Natural killer cell (primary cell): ENCODE measurements around the gene P3H1. TPM values are rescaled to one million over a fixed set of nuclear protein-coding genes. Genes with fewer than 3 reads are reported as not detected.

ENCODE experiments used
- ATAC-seq, 3 donors: fragments of 150-1000 bp in 2 of 3; fragments of 200-7000 bp in 1 of 3; cut with Tn5 transposase; 1 replicate in 1 of 3; 2 replicates in 2 of 3; pipeline ENCODE4 v1.10.0; 2021; ENCODE audit warnings: mild to moderate bottlenecking in 2 of 3, moderate library complexity in 2 of 3
- DNase-seq, 2 donors: peaks; one replicate each; pipeline versions ENCODE4 v3.0.0 to v3.0.0-alpha.2; 2013 to 2021; ENCODE audit warnings: mixed read lengths in 1 of 2
- H3K27ac ChIP-seq: one replicate; pipeline ENCODE4 v1.5.1; 2013; ENCODE audit warnings: mild to moderate bottlenecking, low read length
- H3K27me3 ChIP-seq: one replicate; pipeline ENCODE4 v1.6.1; 2013; ENCODE audit warnings: low read length; ENCODE audit not compliant: control insufficient read depth, insufficient read depth
- H3K36me3 ChIP-seq: one replicate; pipeline ENCODE4 v1.6.1; 2013; ENCODE audit warnings: low read length; ENCODE audit not compliant: control insufficient read depth, insufficient read depth
- H3K4me1 ChIP-seq: one replicate; pipeline ENCODE4 v1.6.1; 2013; ENCODE audit warnings: low read length; ENCODE audit not compliant: control insufficient read depth, insufficient read depth
- H3K4me3 ChIP-seq: one replicate; pipeline ENCODE4 v1.5.1; 2013; ENCODE audit warnings: low read length
- H3K9me3 ChIP-seq: one replicate; pipeline ENCODE4 v1.6.1; 2013; ENCODE audit warnings: low read length; ENCODE audit not compliant: control insufficient read depth, insufficient read depth
- H3K27ac Mint-ChIP-seq, 2 donors: one replicate each; pipeline ENCODE4 v1.8.0; 2022; ENCODE audit warnings: mild to moderate bottlenecking in 2 of 2, mixed read lengths in 2 of 2, moderate library complexity in 1 of 2
- H3K27me3 Mint-ChIP-seq, 2 donors: one replicate each; pipeline ENCODE4 v1.8.0; 2022; ENCODE audit warnings: low read depth in 2 of 2, mixed read lengths in 2 of 2
- H3K36me3 Mint-ChIP-seq: one replicate; pipeline ENCODE4 v1.8.0; 2022; ENCODE audit warnings: mixed read lengths
- H3K4me1 Mint-ChIP-seq, 2 donors: one replicate each; pipeline ENCODE4 v1.8.0; 2022; ENCODE audit warnings: mixed read lengths in 2 of 2
- H3K4me3 Mint-ChIP-seq: one replicate; pipeline ENCODE4 v1.8.0; 2022; ENCODE audit warnings: mild to moderate bottlenecking, moderate library complexity, mixed read lengths
- H3K9me3 Mint-ChIP-seq, 2 donors: one replicate each; pipeline ENCODE4 v1.8.0; 2022; ENCODE audit warnings: mixed read lengths in 2 of 2
- CTCF ChIP-seq: fragments of 200-600 bp; IDR thresholded peaks from one replicate; pipeline ENCODE4 v1.8.0; 2022; ENCODE audit warnings: antibody characterized with exemption
- WGBS: methylation state at CpG from one replicate; pipeline ENCODE4 v1.1.7; 2013; ENCODE audit warnings: missing lambda C conversion rate; ENCODE audit not compliant: insufficient coverage; 5-methylcytosine and 5-hydroxymethylcytosine counted together
- intact Hi-C: fragments of 100-400 bp; cut with micrococcal nuclease; formaldehyde crosslinking; loops from one replicate; pipeline ENCODE4 v1.14.2; 2022
- total RNA-seq, 4 donors: library from RNA; stranded (reverse); fragments of 120-200 nt in 1 of 4; gene quantifications; one replicate each; pipeline versions ENCODE4 v1.2.3 to v1.2.4, GENCODE V29; 2013 to 2022

The P3H1 gene
- total RNA-seq, 3 donors from 2014 or later (not counting 1 experiment from before 2014, with no cell fraction given): 29.6 to 40.4 (median 37.9) TPM

GRCh38 chr1:42741706-42742105, 25.1 kb downstream of the P3H1 start:
- 85% methylated on average over 4 of the region's 4 CpGs for WGBS
- no peaks in the 10 kb centered on the region for H3K27me3 Mint-ChIP-seq
- H3K4me3 Mint-ChIP-seq: no peak overlapping the region
- no peak overlapping the region for H3K4me3 ChIP-seq
- H3K9me3 Mint-ChIP-seq: no peaks in the 10 kb centered on the region
- H3K27ac Mint-ChIP-seq: no peak overlapping the region
- DNase-seq: no peak
- no peak for ATAC-seq
- no peaks in the 10 kb centered on the region for H3K9me3 ChIP-seq
- peaks cover 9% of the 10 kb centered on the region for H3K4me1 ChIP-seq
- no peaks in the 10 kb centered on the region for H3K36me3 Mint-ChIP-seq
- peaks cover 0 to 7% of the 10 kb centered on the region in 2 donors for H3K4me1 Mint-ChIP-seq
- peaks cover 8% of the 10 kb centered on the region for H3K36me3 ChIP-seq
- intact Hi-C loops: no loop called here
- TF ChIP-seq CTCF: no peak
- H3K27me3 ChIP-seq: no peaks in the 10 kb centered on the region
- H3K27ac ChIP-seq: no peak overlapping the region

- no peak for DNase-seq
- no peaks in the 10 kb centered on the region for H3K36me3 Mint-ChIP-seq
- H3K4me1 Mint-ChIP-seq: peaks cover 0 to 11% of the 10 kb centered on the region in 2 donors
- H3K27me3 ChIP-seq: no peaks in the 10 kb centered on the region
- H3K27me3 Mint-ChIP-seq: no peaks in the 10 kb centered on the region
- H3K4me3 Mint-ChIP-seq: no peak overlapping the region
- 91% methylated on average over 15 of the region's 19 CpGs for WGBS
- no peak for TF ChIP-seq CTCF
- peak in 1 of 3 donors; percentile 18 for ATAC-seq
- peaks cover 15% of the 10 kb centered on the region for H3K4me1 ChIP-seq
- no peaks in the 10 kb centered on the region for H3K9me3 ChIP-seq
- no peak overlapping the region for H3K27ac ChIP-seq
- H3K4me3 ChIP-seq: no peak overlapping the region
- intact Hi-C loops: no loop called here
- peaks cover 2% of the 10 kb centered on the region for H3K36me3 ChIP-seq
- no peaks in the 10 kb centered on the region for H3K9me3 Mint-ChIP-seq
- no peak overlapping the region for H3K27ac Mint-ChIP-seq
Measured at GRCh38 chr1:42740851-42741580, 25.8 kb downstream of the P3H1 start.

- no peaks in the 10 kb centered on the region for H3K9me3 Mint-ChIP-seq
- no peak for TF ChIP-seq CTCF
- no peaks in the 10 kb centered on the region for H3K27me3 ChIP-seq
- intact Hi-C loops: no loop called here
- H3K4me3 ChIP-seq: no peak within 1 kb of the TSS
- no peaks in the 10 kb centered on the region for H3K36me3 ChIP-seq
- no peak within 1 kb of the TSS for H3K27ac ChIP-seq
- no peaks in the 10 kb centered on the region for H3K9me3 ChIP-seq
- no peak for ATAC-seq
- WGBS: 93% methylated on average over 26 of the region's 27 CpGs
- no peak for DNase-seq
- no peaks in the 10 kb centered on the region for H3K36me3 Mint-ChIP-seq
- H3K4me1 Mint-ChIP-seq: peaks cover 0 to 11% of the 10 kb centered on the region in 2 donors
- H3K27me3 Mint-ChIP-seq: no peaks in the 10 kb centered on the region
- no peak within 1 kb of the TSS for H3K4me3 Mint-ChIP-seq
- peaks cover 15% of the 10 kb centered on the region for H3K4me1 ChIP-seq
- H3K27ac Mint-ChIP-seq: no peak within 1 kb of the TSS
Measured at GRCh38 chr1:42739753-42740700, 26.8 kb downstream of the P3H1 start, which contains the start of gene CLDN19. TSS of gene CLDN19 (minus strand) at chr1:42740236. CDS start at chr1:42740063, 173 bp downstream.
